ENCODE results near the gene LEPROT. TPM values are rescaled to one million over a fixed set of nuclear protein-coding genes. Genes with fewer than 3 reads are reported as not detected.

LEPROT gene
- total RNA-seq, 1 donor from 2014 or later: 87.7 TPM

GRCh38 chr1:65412256-65412983 is 8.0 kb upstream of the LEPROT start:
- no peak for DNase-seq (ENCODE audit: low spot score)

- DNase-seq (ENCODE audit: low spot score): no peak
These were observed 7.5 kb upstream of the LEPROT start for GRCh38 chr1:65412984-65413375.

- DNase-seq (ENCODE audit: low spot score): no peak
These were observed 5.9 kb upstream of the LEPROT start for GRCh38 chr1:65414538-65414937.

- no peak for DNase-seq (ENCODE audit: low spot score)
These were observed 3.7 kb upstream of the LEPROT start for GRCh38 chr1:65416767-65417166.

- no peak for DNase-seq (ENCODE audit: low spot score)
These were observed 2.7 kb upstream of the LEPROT start for GRCh38 chr1:65417729-65418128.

DNA sequence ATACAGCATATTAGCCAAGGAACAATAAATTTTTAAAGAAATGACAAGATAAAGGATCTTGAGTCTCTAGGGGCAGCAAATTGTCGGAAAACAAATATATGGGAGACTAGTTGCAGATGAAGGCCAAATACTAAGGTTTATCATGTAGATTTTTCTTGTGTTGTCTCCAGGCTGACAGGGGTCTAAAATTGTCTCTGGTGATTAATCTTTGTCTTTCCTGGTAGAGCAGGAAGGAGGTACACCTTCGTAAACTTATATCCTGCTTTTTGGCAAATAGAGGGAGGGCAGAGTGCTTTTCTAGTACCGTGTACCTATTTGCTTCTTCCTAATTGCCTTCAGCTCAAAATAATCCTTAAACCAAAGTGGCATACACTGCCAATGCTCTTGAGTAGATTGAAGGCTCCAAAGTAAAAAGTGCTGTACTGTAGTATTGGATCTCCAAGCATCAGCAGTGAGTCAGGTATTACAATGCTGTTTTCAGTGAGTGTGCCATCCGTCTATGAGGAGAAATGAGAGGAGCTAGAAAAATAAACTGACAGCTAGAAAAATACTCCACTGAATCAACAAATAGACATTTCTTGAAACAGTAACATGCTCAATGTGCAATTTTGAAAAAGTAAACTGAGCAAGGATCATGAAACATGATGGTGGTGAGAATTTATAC is 1.8 kb upstream of the LEPROT start:
- no peak for DNase-seq (ENCODE audit: low spot score)

GRCh38 chr1:65419681-65420589 is 533 bp upstream of the LEPROT start:
- DNase-seq (ENCODE audit: low spot score): peak; percentile 99

DNA sequence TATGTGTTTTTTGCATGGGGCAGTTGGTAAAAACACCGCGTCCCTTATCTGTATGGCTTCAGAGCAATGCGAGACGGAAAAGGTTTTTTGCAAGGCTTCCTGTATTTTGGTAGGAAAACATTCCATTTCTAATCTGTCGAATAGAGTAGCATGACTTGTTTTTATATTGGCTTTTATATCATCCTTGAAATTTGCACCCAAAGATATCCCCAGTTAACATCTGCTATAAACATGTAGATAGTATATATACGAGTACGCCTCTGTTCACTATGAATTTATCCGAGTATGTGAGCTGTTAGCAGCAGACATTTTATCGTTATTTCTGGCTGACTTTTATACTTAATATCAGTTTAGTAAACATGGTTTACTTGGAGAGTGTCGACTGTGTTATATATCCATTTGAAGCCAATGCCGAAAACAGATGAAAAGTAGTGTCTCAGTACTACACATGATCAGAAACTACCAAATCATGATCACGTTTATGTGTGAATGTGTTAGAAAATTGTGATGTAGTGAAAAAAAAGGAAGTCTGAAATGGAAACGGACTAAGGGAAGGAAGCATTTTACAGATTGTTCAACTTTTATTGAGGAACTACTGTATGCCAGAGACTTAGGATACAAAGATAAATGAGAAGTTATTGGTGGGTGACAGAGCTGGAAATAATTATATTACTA is 1.0 kb downstream of the LEPROT start:
- DNase-seq (ENCODE audit: low spot score): no peak

- DNase-seq (ENCODE audit: low spot score): no peak
These were observed 2.1 kb downstream of the LEPROT start for GRCh38 chr1:65422241-65423203.

DNA sequence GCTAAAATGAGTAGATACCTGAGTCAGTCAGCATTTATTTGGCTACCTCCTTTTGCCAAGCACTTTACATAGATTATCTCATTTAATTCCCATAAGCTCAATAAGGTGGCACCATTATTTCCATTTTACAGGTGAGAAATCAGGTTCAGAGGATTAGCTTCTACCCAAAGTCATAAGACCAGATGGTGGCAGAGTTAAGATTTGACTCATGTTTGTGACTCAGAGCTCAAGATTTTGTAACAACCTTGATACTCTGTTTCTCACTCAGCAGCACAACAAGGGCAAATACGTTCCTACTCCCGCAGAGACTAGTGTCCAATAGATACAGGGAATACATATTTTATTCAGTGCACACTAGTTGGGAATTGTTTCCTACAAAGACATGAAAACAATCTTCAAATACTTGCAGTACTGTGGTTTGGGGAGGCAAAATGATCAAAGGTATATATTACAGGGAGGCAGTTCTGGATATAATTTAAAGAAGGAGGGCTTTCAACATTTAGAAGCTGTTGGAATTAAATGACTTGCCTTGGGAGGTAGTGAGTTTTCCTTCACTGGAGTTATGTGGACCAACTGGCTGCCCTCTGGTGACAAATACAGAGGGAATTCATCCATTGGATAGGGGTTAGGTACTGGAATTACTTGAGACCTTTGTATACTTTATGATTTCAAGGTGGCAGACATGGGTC is 3.6 kb downstream of the LEPROT start:
- DNase-seq (ENCODE audit: low spot score): no peak

- DNase-seq (ENCODE audit: low spot score): no peak
These were observed 4.1 kb downstream of the LEPROT start for GRCh38 chr1:65424573-65424889.

DNA sequence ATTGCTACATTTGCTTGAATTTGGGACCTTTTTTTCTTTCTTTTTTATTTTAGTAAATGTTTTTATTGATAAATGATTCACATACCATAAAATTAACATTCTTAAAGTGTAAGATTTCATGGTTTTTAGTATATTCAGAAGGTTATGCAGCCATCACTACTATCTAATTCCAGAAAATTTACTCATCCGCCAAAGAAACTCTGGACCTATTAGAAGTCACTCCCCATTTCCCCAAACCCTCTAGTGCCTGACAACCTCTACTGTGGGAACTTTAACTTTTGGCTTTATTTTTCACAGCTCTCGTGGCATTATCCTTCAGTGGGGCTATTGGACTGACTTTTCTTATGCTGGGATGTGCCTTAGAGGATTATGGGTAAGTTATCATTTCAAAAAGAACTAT is 4.5 kb downstream of the LEPROT start:
- no peak for DNase-seq (ENCODE audit: low spot score)

DNA sequence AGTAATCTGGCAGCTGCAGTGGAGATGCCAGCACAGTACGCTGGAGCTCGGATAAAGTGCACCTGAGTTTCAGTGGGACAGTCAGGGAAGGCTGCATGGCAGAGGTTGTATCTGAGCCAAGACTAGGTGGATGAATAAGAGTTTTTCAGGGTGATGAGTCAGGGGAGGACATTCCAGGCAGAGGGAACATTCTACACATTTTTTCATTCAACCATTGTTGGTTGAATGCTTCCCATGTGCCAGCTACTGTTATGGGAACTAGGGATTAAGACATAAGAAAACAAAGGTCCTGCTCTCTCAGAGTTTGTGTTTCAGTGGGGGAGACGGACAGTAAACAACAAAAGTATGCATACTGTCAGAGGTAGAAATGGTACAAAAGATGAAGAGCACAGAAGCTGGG is 5.2 kb downstream of the LEPROT start:
- no peak for DNase-seq (ENCODE audit: low spot score)

DNA sequence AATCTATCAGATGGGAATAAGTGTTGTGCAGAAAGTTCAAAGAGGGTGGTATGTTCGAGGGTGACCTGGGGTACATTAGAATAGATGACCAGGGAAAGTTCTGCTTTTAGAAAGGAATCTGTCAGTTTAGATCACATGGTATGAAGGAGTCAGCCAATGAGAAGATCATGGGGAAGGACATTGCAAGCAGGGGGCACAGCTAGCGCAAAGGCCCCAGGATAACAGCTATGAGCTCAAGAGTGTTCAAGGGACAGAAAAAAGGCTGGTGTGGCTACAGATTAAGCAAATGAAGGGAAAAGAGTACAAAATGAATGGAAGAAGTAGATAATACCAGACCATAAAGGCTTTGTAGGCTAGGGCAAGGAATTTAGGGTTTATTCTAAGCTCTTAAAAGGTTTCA is 8.6 kb downstream of the LEPROT start:
- DNase-seq (ENCODE audit: low spot score): no peak

DNA sequence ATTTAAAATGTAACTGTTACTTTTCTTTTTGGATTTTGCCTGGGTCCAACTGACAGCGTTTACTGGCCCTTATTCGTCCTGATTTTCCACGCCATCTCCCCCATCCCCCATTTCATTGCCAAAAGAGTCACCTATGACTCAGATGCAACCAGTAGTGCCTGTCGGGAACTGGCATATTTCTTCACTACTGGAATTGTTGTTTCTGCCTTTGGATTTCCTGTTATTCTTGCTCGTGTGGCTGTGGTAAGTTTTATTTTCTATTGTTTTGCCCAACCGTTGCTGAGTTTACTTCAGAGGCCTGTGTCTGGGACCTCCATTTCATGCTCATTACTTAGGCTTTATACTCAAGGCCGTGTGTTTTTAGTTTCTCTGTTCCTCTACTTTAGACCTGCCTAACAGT is 9.3 kb downstream of the LEPROT start:
- DNase-seq (ENCODE audit: low spot score): no peak

DNA sequence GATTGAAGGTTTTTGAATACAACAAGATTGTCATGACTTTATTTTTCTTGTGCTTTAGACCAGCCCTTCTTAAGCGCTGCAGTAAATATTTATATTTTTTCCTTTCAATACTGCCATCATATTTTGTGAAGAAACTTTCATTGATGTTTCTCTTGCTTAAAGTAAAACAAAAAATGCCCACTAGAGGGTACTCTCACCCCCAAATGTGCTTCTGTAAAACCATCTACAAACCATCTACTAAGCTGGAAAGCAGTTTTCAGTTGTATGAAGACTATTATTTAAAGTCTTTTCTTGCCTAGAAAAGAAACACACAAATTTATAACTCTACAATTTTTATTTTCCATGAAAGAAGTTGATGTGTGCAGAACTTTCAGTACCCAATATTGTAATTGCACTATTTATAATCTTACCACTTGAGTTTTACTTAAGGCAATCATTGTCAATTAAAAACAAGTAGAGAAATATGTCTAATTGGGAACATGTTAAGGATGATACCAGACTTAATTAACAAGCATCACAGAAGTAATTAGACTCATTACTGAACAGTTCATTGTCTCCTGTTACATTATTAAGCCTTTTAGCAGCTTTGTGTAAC is 10.7 kb downstream of the LEPROT start:
- DNase-seq (ENCODE audit: low spot score): no peak

DNA sequence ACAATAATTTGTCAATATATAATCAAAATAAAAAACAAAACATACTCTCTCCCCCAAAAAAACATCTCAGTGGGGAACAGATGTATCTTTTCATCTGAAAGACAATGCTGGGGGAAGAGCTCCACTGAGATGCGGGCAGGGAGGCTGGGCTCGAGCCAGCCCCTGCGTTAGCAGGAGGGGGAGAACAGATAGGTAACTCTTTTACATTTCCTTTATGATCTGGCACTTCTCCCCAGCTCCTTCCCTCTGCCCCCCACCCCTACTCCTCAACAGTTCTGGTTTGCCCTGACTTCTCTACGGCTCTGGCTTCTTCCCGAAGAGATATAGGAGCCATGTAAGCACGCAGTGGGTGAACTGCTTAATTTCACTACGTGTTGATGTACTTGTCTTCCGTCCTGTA is 12.4 kb downstream of the LEPROT start:
- no peak for DNase-seq (ENCODE audit: low spot score)

DNA sequence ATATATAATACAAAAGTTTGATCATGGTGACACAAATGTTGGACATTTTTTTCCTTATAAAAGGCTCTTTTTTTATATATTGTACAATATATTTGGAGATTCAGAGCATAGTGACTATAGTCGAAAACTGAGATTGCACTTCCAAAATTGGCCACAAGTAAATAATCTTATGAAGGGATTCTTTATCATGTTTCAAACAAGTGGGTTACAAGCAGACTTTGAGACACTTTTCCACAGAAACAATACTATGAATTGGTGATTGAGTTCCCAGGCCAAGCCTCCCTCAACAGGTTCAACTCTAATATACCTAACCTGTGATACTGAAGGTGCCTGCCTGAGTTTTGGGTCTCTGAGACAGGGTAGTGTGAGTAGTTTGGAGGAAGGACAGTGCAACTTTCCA is 13.8 kb downstream of the LEPROT start:
- DNase-seq (ENCODE audit: low spot score): no peak

GRCh38 chr1:65434760-65435159 is 14.3 kb downstream of the LEPROT start:
- no peak for DNase-seq (ENCODE audit: low spot score)

DNA sequence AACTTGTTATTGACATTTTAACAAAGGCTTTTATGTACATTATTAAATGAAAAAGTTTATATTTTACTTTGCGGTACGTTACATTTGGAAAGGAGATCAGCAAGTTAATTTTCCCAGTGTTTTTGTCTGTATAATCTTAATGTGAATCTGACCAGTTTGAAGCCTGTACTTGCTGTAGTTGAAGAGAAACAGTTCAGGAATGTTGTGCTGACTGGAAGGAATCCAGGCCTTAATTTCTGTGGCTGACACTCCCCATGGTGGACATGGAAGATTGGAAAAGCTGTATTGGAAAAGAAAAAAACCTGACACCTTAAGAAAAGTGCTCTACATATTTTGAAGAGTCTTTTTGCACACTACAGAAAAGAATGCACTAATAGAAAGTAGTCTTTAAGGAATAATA is 15.5 kb downstream of the LEPROT start:
- no peak for DNase-seq (ENCODE audit: low spot score)
